Stimulated activated CD4-positive, alpha-beta T cell treated with anti-CD3 and anti-CD28 coated beads, Interleukin-4, amount 100 ng/mL, for 24 hours (primary cell): ENCODE data around the gene IL1F10.

ENCODE experiments used
- DNase-seq: peaks from one replicate; pipeline ENCODE4 v3.0.0-alpha.2; 2020

The IL1F10 gene, protein sequence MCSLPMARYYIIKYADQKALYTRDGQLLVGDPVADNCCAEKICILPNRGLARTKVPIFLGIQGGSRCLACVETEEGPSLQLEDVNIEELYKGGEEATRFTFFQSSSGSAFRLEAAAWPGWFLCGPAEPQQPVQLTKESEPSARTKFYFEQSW

DNA sequence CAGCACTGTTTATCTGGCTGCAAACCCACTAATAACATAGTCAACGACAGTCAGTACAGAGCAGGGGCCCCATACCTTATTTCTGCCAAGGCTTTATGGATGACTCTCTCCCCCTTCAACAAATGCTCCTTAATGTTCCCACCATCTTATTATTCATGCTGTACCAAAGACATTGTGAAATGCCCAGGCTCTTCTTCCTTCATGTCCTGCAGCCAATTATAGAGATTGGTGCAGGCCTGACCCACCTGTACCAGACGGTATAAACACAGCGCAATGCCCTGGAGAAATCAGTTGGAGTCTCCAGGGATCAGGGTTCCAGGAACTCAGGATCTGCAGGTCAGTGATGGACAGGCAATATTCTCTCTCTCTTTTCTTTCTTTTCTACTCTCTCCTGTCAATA, at the start of gene IL1F10:
Gene IL1F10, plus strand, starts transcription at position 290 of the 400 bp plus-strand sequence. CDS start 4,769 bp downstream, outside the sequence.
- DNase-seq: no peak

DNA sequence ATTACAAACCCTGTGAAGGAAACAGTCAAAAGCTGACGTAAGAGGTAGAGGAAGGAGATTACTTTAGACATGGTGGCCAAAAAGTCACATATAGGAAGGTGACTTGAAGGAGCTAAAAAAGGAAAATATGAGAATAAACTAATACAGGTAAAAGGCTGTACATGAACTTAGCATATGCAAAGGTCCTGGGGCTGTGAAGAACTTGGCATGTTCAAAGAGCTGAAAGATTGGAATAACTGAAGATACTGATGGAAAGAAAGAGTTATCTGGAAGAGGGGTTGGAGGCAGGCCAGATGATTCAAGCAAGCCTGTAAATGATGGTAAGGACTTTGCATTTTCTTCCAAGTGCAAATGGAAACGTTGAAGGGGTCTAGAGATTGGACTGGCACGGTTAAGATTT, 49.3 kb upstream of the IL1F10 start:
- DNase-seq: no peak

DNA sequence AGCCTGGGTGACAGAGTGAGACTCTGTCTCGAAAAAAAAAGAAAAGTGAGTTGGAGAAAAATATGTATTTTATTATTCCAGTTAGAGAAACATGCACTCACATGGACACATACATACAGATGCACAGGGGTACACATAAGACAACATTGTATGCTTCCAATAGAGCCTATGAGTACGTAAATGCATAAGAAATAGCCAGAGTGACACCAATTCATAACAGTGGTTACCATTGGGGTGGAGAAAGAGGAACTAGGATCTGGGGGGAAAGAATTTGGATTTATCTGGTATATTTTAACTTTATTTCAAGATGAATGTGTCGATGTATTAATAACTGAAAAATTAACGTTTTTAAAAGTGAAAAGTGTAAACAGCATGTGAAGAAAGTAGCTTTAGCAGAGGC, 46.5 kb upstream of the IL1F10 start:
- DNase-seq: no peak

DNA sequence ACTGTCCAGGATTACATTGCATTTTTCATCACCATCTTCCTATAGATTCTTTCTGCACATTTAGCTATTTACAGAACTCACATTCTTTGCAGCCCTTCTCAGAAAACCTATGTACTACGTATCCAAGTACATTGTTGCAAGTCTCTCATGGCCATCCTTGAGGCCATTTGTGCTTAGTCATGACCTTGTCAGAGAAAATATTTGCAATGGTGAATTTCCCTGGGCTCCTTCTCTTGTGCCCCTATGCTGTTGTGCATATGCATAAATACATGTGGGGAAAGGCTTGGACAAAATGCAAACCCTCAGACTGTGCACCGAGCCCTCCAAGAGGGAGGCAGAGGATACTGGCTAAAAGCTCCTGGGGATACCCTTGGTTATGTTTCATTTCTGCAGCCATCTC, 43.0 kb upstream of the IL1F10 start:
- no peak for DNase-seq

DNA sequence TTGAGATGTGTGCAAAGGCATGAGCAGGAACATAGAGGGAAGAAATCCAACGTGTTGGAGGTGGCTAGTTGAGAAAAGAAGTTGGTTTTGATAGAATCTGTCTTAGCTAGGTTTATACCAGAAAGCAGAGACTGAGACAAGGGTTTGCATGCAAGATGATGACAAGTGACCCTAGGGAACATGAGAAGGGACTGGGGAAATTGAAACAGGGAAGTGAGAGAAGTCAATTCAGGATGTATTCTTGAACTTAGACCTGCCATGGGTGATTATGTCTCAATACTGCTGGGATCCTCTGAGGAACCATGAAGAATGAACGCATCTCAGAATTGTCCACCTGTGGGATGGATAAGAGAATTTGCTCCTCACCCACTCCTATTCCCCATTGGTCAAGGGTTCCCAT, 42.0 kb upstream of the IL1F10 start:
- DNase-seq: no peak

DNA sequence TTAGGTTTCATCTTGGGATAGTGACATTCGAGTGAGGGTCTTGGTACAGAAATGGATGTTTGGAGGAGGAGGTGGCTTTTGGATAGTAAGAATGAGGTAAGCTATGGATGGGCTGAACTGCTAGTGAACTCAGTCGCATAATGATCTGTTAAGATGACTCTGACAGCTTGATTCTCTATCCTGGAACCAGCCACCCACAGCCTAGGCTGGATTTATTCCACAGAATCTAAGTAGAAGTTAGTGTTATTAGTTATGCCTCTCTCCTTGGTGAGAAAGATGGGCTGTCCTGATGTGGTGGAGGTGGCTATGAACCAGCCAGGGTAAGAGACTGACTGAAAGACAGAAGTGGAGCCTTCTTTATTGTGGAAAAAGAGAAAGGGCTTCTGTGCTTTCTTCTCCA, 40.1 kb upstream of the IL1F10 start:
- DNase-seq: no peak

DNA sequence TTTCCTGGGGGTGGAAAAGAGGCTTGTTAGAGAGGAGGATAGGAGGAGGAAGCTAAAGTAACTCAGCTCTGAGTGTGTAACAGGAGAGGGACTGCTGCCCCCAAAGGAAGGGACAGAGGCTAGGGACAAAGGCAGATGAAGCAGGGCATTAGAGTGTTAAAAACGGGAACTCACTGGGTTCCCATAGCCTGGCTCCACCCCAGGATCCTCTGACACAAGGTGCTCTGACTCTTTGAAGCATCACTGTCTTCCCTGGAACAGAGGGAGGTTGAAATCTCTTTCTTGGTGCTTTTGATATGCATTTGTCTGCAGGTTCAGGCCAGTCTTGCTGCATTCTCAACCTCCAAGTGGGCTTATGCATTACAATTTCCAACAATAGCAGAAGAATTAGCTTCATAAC, 39.7 kb upstream of the IL1F10 start:
- DNase-seq: no peak

DNA sequence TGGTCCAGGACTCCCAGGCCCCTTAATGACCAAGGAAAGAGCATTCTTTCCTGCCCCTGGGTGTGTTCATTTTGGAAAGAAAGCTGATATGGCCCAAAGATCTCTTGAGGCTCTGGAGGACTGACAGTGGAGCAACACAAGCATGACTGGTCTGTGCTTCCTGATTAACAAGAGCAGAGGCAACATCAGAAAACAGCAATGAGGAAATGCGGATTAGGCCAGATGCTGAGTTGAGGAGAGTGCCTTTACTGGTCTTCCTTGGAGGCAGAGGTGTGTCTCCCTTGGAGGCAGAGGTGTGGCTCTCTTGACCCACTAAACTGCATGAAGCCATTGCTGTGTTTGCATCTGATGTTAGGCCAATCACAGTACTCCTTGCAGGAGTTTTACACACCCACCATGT, 35.0 kb upstream of the IL1F10 start:
- no peak for DNase-seq

DNA sequence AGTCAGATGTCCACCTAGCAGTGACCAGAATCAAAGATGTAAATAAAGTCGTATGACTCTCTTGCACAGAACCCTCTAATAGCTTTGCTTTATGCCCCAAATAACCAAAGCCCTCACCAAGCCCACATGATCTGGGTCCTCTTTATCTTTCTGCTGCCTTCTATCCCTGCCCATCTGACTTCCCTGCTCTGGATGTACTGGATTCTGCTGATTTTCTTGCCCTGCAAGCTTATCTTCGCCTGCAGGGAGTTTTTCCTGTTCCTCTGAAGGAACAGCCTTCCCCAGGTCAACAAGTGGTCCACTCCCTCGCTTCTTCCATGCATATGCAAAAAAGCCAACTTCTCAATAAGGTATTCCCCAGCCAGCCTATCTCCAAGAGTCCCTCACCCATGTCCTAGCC, 33.8 kb upstream of the IL1F10 start:
- DNase-seq: no peak

DNA sequence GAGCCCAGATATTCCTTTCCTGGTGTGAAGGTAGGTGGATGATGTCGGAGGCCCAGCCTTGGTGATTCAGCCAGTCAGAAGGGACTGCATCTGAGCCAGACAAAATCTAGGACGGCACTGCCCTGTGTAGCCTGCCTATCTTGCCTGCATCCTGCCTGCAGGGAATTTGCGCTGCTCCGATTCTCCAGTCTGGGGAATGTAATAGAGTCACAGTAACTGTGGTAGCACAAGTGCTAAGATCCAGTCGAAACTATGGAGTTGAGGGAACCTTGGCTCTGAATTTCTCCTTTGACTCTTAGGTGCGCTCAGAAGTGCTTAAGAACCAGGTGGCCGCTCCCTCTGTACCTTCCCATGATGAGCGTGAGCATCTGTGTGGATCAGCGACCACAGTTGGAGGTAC, 31.0 kb upstream of the IL1F10 start:
- no peak for DNase-seq

DNA sequence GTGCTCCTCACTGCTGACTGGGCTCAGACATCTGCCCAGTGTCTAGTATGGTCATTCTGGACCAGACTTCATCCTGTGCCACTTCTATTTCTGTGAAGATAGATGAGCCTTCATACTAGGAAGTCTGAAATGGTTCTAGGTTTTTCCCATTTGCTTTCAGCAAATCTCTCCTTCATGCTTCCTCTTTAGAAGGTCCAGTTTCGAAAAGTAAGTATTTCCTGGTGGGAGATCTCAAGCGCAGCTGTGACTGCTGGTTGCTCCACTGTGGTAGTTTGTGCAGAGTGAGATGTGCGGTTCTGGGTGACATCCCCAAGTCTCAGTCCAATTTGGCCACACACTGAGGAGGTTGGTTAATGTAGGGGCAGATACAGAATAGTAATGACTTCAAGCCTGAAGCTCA, 29.5 kb upstream of the IL1F10 start:
- DNase-seq: no peak

DNA sequence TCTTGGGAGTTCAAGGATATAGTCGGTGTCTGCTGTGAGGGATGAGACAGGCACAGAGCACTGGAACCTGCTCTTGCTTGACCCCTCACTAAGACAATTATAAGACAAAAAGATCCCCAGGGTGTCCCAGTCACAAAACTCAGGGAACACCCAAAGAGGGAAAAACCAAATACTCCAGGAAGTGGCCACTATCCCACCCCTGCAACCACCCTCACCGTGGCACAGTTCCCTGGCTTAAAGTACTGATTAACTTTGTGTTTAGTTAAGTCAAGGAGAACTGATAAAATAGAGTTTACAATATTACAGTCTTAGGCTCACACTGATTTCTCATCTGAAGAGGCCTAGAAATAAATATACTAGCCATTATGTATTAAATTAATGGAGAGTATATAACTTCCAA, 28.6 kb upstream of the IL1F10 start:
- DNase-seq: no peak

DNA sequence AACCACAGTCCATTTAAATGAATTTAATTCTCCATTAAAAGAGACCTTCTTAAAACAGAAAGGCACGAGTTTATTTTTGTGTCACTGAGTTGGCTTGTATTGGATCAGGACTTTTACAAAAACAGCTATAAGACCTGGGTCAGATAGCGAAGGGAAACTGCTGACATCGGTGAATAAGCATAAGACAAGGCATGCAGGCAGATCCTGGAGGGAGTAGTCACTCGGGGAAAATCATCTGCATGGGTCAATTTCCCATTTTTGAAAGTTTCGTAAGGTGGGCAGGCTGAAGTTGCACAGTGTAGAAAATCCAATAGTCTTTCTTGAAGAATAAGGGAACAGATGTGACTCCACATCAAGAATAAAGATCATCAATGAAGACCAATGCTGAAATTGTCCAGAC, 28.1 kb upstream of the IL1F10 start:
- DNase-seq: no peak

DNA sequence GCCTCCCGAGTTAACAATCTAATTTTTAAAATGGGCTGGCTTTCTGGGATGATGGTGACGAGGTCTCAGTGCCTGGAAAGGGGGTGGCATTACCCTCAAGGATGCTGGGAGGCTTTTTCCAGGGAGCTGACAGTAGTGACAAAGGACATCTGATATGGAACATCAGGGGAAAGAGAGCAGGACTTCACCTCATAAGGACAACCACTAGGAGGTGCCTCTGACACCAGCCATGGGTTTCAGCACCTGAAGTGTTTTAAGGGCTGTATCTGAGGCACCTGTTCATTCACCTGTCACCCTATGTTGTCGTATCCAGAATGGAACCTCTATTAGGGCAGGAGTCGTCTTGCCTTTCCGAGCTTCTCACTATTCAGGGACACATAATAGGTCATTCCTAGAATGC, 25.9 kb upstream of the IL1F10 start:
- DNase-seq: no peak

DNA sequence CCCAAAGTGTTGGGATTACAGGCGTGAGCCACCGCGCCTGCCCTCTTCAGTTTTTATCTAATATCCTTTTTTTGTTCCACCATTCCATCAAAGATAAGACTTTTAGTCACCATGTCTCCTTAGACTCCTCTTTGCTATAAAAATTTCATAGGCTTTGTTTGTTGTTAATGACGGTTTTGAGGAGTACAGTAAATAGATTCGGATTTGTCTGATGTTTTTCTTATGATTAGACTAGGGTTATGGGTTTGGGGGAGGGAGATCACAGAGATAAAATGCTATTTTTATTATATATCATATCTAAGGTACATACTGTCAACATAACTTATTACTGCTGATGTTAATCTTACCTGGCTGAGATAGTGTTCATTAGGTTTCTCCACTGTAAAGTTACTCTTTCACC, 21.3 kb upstream of the IL1F10 start:
- DNase-seq: no peak

DNA sequence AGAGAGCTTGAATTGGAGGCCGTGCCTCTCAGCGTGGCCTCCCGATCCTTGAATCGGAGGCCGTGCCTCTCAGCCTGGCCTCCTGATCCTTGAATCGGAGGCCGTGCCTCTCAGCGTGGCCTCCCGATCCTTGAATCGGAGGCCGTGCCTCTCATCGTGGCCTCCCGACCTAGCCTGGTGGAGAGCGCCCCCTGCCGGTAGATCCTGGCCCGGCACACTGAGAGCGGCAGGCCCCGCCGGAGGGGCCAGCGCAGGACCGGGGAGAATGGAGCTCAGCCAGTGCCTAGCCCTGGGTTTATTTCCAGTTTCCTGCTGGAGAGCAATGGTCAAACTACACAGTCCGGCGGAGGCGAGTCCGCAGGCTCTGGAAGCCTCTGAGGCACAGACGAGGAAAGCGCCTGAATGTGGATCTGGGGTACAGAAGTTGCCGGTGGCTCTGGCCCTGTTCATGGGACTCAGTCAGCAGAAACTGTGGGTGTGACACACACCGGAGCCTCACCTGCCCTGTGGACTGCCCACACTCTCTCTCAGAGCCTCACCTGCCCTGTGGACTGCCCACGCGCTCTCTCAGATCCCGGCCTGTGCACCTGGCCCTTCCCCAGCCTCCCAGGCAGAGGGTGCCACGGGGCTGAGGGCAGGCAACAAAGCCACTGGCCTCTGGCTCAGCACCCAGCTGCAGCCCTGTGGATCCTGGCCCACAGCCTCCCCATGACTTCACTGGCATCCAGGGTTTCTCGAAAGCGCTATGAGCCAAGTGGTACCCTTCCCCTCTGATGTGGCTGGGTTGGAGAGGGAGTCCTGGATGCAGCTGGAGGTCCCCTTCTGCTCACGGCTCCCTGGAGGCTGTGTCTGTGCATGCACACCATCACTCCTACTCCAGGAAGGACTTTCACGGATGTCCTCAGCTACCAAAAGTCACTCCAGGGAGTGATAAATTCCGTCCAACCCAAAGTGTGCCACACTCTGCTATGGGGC, 16.6 kb upstream of the IL1F10 start:
- DNase-seq: no peak

DNA sequence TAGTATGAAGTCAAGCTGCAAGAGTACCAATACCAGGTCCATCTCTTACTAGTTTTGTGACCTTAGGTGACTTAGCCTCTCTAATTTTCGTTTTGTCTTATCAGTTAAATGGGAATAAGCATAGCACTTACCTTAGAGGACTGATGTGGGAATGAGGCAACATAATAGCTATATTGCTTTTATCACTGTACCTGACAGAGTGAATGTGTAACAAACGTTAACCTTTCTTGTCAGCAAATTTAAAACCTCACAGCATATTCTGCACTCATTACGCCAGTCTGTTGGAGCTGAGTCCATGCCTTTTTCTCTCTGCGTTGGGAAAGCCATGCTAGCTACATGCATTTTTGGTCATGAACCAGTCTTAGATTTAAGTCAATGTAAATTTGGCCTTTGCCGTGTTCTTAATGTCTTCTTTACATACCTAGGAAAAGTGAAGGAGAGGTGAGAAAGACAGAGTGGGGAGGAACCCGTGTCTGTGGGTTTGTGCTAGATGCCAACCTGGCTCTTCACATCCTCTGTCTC, 15.3 kb upstream of the IL1F10 start, which contains the start of gene IL36B:
Gene IL36B, minus strand, starts transcription at position 472 of the 522 bp plus-strand sequence.
- DNase-seq: no peak

DNA sequence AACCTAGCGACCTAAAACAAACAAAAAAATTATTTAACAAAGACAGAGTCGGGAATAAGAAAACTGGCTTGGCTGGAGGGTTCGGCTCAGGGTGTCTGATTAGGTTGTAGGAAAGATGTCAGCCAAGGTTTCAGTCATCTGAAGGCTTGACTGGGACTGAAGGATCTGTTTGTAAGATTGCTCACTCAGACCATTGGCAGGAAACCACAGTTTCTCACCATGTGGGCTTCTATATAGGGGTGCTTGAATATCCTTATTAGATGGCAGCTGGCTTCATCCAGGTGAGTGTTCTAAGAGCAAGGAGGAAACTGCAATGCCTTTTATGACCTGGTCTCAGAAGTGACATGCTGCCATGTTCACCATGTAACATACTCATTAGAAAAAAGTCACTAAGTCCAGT, 14.1 kb upstream of the IL1F10 start:
- DNase-seq: no peak

DNA sequence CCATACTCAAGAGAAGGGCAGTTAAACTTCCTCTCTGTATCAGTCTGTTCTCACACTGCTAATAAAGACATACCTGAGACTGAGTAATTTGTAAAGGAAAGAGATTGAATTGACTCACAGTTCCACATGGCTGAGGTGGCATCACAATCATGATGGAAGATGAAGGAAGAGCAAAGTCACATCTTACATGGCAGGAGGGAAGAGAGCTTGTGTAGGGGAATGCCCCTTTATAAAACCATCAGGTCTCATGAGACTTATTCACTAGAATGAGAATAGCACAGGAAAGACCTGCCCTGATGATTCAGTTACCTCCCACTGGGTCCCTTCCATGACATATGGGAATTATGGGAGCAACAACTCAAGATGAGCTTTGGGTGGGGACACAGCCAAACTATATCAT, 13.7 kb upstream of the IL1F10 start:
- no peak for DNase-seq

DNA sequence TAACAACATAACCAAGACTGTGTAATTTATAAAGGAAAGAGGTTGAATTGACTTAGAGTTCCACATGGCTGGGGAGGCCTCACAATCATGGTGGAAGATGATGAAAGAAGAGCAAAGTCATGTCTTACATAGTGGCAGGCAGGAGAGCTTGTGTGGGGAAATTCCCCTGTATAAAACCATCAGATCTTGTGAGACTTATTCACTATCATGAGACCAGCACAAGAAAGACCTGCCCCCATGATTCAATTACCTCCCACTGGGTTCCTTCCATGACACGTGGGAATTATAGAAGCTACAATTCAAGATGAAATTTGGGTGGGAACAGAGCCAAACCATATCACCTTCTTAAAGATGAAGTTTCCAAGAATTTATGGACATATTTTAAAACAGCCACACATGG, 11.2 kb upstream of the IL1F10 start:
- DNase-seq: peak; percentile 17

DNA sequence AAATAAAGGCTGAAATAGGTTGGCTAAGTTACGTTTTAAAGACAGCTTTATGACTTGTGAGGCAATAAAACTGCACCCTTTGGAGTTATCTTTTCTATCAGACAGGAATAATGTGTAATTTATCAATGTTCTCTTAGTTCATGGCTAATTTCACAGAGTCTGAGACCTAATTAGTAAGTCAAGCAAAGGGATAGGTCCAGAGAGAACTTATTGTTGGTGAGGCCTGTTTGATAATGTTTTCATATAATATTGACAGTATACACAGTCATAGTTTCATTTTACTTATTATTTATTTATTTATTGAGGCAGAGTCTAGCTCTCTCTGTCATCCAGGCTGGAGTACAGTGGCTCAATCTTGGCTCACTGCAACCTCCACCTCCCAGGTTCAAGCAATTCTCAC, 10.7 kb upstream of the IL1F10 start:
- DNase-seq: no peak

DNA sequence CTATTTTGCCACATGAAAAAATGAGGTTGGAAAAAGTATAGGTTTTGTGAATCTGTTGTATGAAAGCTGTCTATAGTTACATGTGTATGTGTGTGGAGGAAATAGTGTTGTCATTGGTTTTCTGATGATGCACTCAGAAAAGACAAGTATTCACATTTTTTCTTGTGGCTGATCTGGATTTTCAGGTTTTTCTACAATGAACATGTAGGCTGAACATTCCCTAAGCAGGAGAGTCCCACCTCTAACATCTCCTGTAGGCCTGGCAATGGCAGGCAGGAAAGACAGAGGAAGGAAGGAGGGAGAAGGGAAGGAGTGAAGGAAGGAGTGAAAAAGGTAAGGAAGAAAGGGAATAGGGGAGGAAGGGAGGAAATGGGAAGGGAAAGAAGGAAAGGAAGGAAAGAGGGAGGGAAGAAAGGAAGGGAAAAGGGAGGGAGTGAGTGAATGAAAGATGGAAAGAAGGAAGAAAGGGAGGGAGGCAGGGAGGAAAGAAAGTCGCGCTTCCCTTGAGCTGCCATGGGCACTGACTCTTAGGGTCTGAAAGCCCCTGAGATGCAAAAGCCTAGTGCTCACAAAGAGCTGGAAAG, 9.3 kb upstream of the IL1F10 start:
- no peak for DNase-seq

DNA sequence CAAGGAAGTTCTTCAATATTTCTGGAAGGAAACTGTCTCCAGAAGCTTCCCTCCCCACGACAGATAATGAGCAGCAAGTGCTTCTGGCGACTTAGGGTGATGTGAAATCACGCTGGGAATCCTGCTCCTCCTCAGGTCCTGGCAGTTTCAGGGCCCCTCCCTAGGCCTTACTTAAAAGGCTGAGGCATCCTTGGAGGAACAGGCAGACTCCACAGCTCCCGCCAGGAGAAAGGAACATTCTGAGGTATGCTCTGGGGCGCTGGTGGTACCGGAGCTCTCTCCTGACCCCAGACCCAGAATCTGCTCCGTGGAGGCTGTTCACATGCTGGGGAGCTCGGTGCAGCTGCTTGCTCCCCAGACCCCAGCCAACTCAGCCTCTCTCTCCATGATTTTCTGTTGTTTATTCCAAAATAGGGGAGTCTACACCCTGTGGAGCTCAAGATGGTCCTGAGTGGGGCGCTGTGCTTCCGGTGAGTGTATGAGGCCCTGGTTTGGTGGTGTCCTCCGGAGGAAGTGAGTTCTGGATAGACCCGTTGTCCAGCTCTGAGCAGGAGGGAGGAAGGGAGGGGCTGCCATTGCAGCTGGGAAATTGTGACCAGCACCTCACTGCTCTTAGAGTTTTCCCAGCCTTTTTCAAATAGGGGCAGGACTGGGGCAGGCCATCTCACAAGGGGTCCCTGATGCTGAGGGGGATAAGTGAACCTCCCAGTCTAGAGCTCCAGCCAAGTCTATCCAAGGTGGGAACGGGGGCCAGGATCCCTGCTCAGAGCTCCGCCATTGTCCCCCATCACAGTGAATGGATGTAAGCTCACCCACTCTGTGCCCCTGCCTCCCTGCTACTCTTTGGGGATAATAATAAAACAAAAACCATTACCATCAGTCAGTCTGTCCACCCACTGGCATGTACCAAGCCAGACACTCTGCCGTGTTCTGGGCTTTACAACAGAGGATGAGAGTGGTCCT, 8.5 kb upstream of the IL1F10 start, which contains the start of gene IL36RN:
Gene IL36RN, plus strand, starts transcription at position 201 of the 963 bp plus-strand sequence. Its CDS starts 241 bp downstream, at position 442.
- DNase-seq: no peak
